HCT116 (cell line): ENCODE data around the gene PVR. TPM values are rescaled to one million over a fixed set of nuclear protein-coding genes. Genes with fewer than 3 reads are reported as not detected.

Experiments used
- ATAC-seq: fragments of 200-7000 bp; cut with Tn5 transposase; 2 replicates; pipeline ENCODE4 v1.9.1; 2020; ENCODE audit warnings: mild to moderate bottlenecking, moderate library complexity
- BruUV-seq: library from RNA; stranded (reverse); fragments of 400-500 nt; replicated peaks from 2 replicates; lab custom pipeline; 2021; lab: Mats Ljungman, UMichigan
- CTCF ChIA-PET: fragments of 300-600 bp; sonication (Branson Sonifier 250); formaldehyde crosslinking; loops from one replicate; lab custom pipeline; 2021; ENCODE audit warnings: antibody characterized with exemption; lab: Charles Lee
- POLR2A ChIA-PET: fragments of 300-600, 350-600 bp; sonication (Branson Sonifier 250); formaldehyde crosslinking; loops from one replicate; lab custom pipeline; 2021; ENCODE audit warnings: antibody characterized with exemption; lab: Charles Lee
- RAD21 ChIA-PET, 2 experiments: fragments of 300-600 bp; sonication (Branson Sonifier 250); formaldehyde crosslinking; loops; one replicate each; lab custom pipeline; 2023; ENCODE audit warnings: low total read pairs in 2 of 2; ENCODE audit not compliant: uncharacterized antibody in 2 of 2, unreplicated experiment in 2 of 2, low non-redundant PET in 1 of 2; lab: Charles Lee
- DNase-seq: peaks from one replicate; pipeline ENCODE4 v3.0.0-alpha.2; 2010; ENCODE audit warnings: low read depth, low spot score
- H2AFZ ChIP-seq: fragments of 200-600 bp; shearing (Covaris generic), sonication (generic); 2 replicates; pipeline ENCODE4 v1.6.1; 2017; ENCODE audit warnings: low read depth, mixed run types, mixed read lengths, antibody characterized with exemption, low read length; ENCODE audit not compliant: poor library complexity, severe bottlenecking
- H3K27ac ChIP-seq: 2 replicates; pipeline ENCODE4 v1.5.1; 2012; ENCODE audit warnings: low read depth, low read length
- H3K27me3 ChIP-seq: fragments of 200-600 bp; sonication (generic); 2 replicates; pipeline ENCODE4 v1.6.1; 2016; ENCODE audit warnings: mixed run types, low read length, mixed read lengths; ENCODE audit not compliant: insufficient read depth
- H3K36me3 ChIP-seq, 2 experiments: fragments of 200-500 bp in 1 of 2; fragments of 200-600 bp in 1 of 2; sonication (Bioruptor generic) in 1 of 2; sonication (generic) in 1 of 2; 2 replicates each; pipeline versions ENCODE4 v1.5.1 to v1.6.1; 2014 to 2016; ENCODE audit warnings: low read length in 2 of 2, inconsistent platforms in 1 of 2, mixed read lengths in 1 of 2, mixed run types in 1 of 2; ENCODE audit not compliant: insufficient read depth in 2 of 2, control insufficient read depth in 1 of 2
- H3K4me1 ChIP-seq, 2 experiments: fragments of 200-600 bp in 1 of 2; sonication (generic) in 1 of 2; 2 replicates each; pipeline versions ENCODE4 v1.5.1 to v1.6.1; 2012 to 2017; ENCODE audit warnings: low read length in 2 of 2, inconsistent platforms in 1 of 2, mild to moderate bottlenecking in 1 of 2, mixed read lengths in 1 of 2, mixed run types in 1 of 2, moderate library complexity in 1 of 2; ENCODE audit not compliant: insufficient read depth in 2 of 2, control insufficient read depth in 1 of 2
- H3K4me2 ChIP-seq: fragments of 200-600 bp; sonication (generic); 2 replicates; pipeline ENCODE4 v1.6.1; 2017; ENCODE audit warnings: mixed run types, low read length, mixed read lengths
- H3K4me3 ChIP-seq, 2 experiments: fragments of 200-600 bp in 1 of 2; sonication (generic) in 1 of 2; replicated peaks in 1 of 2; 2 replicates each; pipeline ENCODE4 v1.5.1; 2011 to 2016; ENCODE audit warnings: low read length in 2 of 2, control low read depth in 1 of 2, low read depth in 1 of 2, mild to moderate bottlenecking in 1 of 2, mixed read lengths in 1 of 2, mixed run types in 1 of 2
- H3K79me2 ChIP-seq: fragments of 200-600 bp; sonication (generic); 2 replicates; pipeline ENCODE4 v1.6.1; 2017; ENCODE audit warnings: mild to moderate bottlenecking, mixed run types, low read length, moderate library complexity, mixed read lengths; ENCODE audit not compliant: insufficient read depth
- H3K9ac ChIP-seq: fragments of 200-600 bp; sonication (generic); 2 replicates; pipeline ENCODE4 v1.6.1; 2016; ENCODE audit warnings: low read length, mixed read lengths
- H3K9me2 ChIP-seq: fragments of 200-600 bp; sonication (generic), shearing (Covaris generic); 2 replicates; pipeline ENCODE4 v1.6.1; 2017; ENCODE audit warnings: mixed run types, mild to moderate bottlenecking, moderate library complexity; ENCODE audit not compliant: insufficient read depth
- H3K9me3 ChIP-seq, 2 experiments: fragments of 200-500 bp in 1 of 2; fragments of 200-600 bp in 1 of 2; sonication (Bioruptor generic) in 1 of 2; sonication (generic) in 1 of 2; 2 replicates each; pipeline ENCODE4 v1.6.1; 2014 to 2017; ENCODE audit warnings: low read length in 2 of 2, mixed read lengths in 2 of 2, inconsistent platforms in 1 of 2, low read depth in 1 of 2, mild to moderate bottlenecking in 1 of 2, mixed run types in 1 of 2, moderate library complexity in 1 of 2; ENCODE audit not compliant: control insufficient read depth in 1 of 2, insufficient read depth in 1 of 2
- H4K20me1 ChIP-seq: fragments of 200-600 bp; sonication (generic), shearing (Covaris generic); 2 replicates; pipeline ENCODE4 v1.6.1; 2017; ENCODE audit warnings: mixed run types, mild to moderate bottlenecking, moderate library complexity; ENCODE audit not compliant: insufficient read depth
- CBX3 ChIP-seq: IDR thresholded peaks from 2 replicates; pipeline ENCODE4 v1.6.1; 2012; ENCODE audit warnings: low read depth
- CEBPB ChIP-seq: IDR thresholded peaks from 2 replicates; pipeline ENCODE4 v1.6.1; 2012; ENCODE audit warnings: low read depth
- CTCF ChIP-seq, 3 experiments: fragments of 200-600 bp in 1 of 3; sonication (generic) in 1 of 3; IDR thresholded peaks in 2 of 3; conservative IDR thresholded peaks in 1 of 3; 2 replicates each; pipeline ENCODE4 v1.5.1; 2012 to 2017; ENCODE audit warnings: low read depth in 2 of 3, low read length in 2 of 3, antibody characterized with exemption in 1 of 3, borderline replicate concordance in 1 of 3, control low read depth in 1 of 3, mild to moderate bottlenecking in 1 of 3, mixed read lengths in 1 of 3, mixed run types in 1 of 3, moderate library complexity in 1 of 3; ENCODE audit not compliant: insufficient read depth in 1 of 3
- EGR1 ChIP-seq: IDR thresholded peaks from 2 replicates; pipeline ENCODE4 v1.6.1; 2012; ENCODE audit warnings: low read depth
- ELF1 ChIP-seq: IDR thresholded peaks from 2 replicates; pipeline ENCODE4 v1.6.1; 2012; ENCODE audit warnings: low read depth, borderline replicate concordance
- EZH2 ChIP-seq: fragments of 200-600 bp; sonication (generic); IDR thresholded peaks from 2 replicates; pipeline ENCODE4 v1.6.1; 2017; ENCODE audit warnings: antibody characterized with exemption, mixed run types
- EZH2phosphoT487 ChIP-seq: fragments of 200-600 bp; IDR thresholded peaks from 2 replicates; pipeline ENCODE4 v1.6.1; 2018; ENCODE audit warnings: antibody characterized with exemption, borderline replicate concordance
- FOSL1 ChIP-seq: IDR thresholded peaks from 2 replicates; pipeline ENCODE4 v1.6.1; 2012; ENCODE audit warnings: low read depth
- JUND ChIP-seq: IDR thresholded peaks from 2 replicates; pipeline ENCODE4 v1.6.1; 2012
- POLR2A ChIP-seq: IDR thresholded peaks from 2 replicates; pipeline ENCODE4 v1.7.0; 2011; ENCODE audit warnings: borderline replicate concordance; ENCODE audit not compliant: insufficient read depth, insufficient read length; ENCODE audit errors: extremely low read depth
- RAD21 ChIP-seq: IDR thresholded peaks from 2 replicates; pipeline ENCODE4 v1.6.1; 2012; ENCODE audit warnings: low read depth, mild to moderate bottlenecking
- SIN3A ChIP-seq: IDR thresholded peaks from 2 replicates; pipeline ENCODE4 v1.6.1; 2012; ENCODE audit warnings: low read depth
- SRF ChIP-seq: IDR thresholded peaks from 2 replicates; pipeline ENCODE4 v1.6.1; 2012; ENCODE audit warnings: low read depth
- TCF7L2 ChIP-seq: IDR thresholded peaks from 2 replicates; pipeline ENCODE4 v1.7.0; 2011; ENCODE audit warnings: borderline replicate concordance, inconsistent platforms; ENCODE audit not compliant: insufficient read depth, insufficient read length; ENCODE audit errors: extremely low read depth
- YY1 ChIP-seq: IDR thresholded peaks from 2 replicates; pipeline ENCODE4 v1.6.1; 2011; ENCODE audit warnings: low read length, low read depth, moderate library complexity, mild to moderate bottlenecking; ENCODE audit not compliant: insufficient replicate concordance; ENCODE audit errors: extremely low read depth
- ZFX ChIP-seq: fragments of 450-650 bp; IDR thresholded peaks from 2 replicates; pipeline ENCODE4 v1.6.1; 2017
- ZNF274 ChIP-seq: fragments of 200-500 bp; sonication (Bioruptor generic); IDR thresholded peaks from 2 replicates; pipeline ENCODE4 v1.6.1; 2014; ENCODE audit warnings: mild to moderate bottlenecking, low read depth, low read length, inconsistent platforms
- intact Hi-C: fragments of 100-400 bp; cut with micrococcal nuclease; formaldehyde crosslinking; loops from 2 replicates; pipeline ENCODE4 v1.10.0; 2022
- total RNA-seq: library from RNA; stranded (reverse); gene quantifications from one replicate; pipeline ENCODE4 v1.2.1, GENCODE V29; 2021; ENCODE audit not compliant: unreplicated experiment
- TF ChIP-seq, protein P1 (sequence below): IDR thresholded peaks from 2 replicates; pipeline ENCODE4 v1.6.1; 2012
- TF ChIP-seq, protein P2 (sequence below): IDR thresholded peaks from 2 replicates; pipeline ENCODE4 v1.6.1; 2011; ENCODE audit warnings: mild to moderate bottlenecking, low read length, moderate library complexity; ENCODE audit not compliant: insufficient replicate concordance; ENCODE audit errors: extremely low read depth

PVR gene
- total RNA-seq, 1 experiment from 2014 or later, result 62.0 TPM

DNA sequence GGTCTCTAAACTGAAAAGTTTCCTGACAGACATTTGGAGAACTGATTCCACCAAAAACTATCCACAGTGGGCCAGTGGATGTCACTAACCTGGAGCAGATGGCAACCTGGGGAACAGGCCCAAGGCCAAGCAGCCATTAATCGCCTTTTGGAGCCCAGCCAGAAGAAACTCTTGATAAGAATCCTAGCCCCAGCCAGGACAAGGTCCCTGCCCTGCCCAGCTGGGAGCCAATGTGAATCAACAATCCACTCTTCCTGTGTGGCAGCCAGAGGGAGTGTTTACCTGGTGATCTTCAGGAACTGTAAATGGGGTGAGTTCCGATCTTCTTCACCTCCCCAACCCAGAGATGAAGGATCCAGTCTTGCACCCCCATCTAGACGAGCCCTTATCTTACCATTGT is 44.8 kb upstream of the PVR start:
- ChIA-PET CTCF (interaction anchor here (1.1 kb wide), 1 partner anchor 16 kb away, joined by 4 read pairs; no protein-coding TSS in a partner anchor), POLR2A (no interaction called here), RAD21 (no interaction called here)
- Histone ChIP-seq H3K4me3 (no peak overlapping the region), H3K4me2 (no peak overlapping the region), H3K27ac (no peak overlapping the region), H3K27me3 (no peaks in the 10 kb centered on the region), H3K9ac (no peak overlapping the region), H2AFZ (no peak overlapping the region), H3K9me3 (no peaks in the 10 kb centered on the region), H4K20me1 (no peaks in the 10 kb centered on the region), H3K4me1 (peaks cover 0 to 15% of the 10 kb centered on the region in 2 experiments; a peak in 2 of 4 replicates), H3K79me2 (no peaks in the 10 kb centered on the region), H3K36me3 (no peaks in the 10 kb centered on the region), H3K9me2 (no peaks in the 10 kb centered on the region)
- DNase-seq (no peak), ATAC-seq (no peak)
- TF ChIP-seq CEBPB, result no peak
- TF ChIP-seq JUND, result no peak
- TF ChIP-seq SIN3A, result no peak
- TF ChIP-seq ELF1, result no peak
- no peak for TF ChIP-seq EZH2phosphoT487
- no peak for TF ChIP-seq RAD21
- TF ChIP-seq, protein P1, sequence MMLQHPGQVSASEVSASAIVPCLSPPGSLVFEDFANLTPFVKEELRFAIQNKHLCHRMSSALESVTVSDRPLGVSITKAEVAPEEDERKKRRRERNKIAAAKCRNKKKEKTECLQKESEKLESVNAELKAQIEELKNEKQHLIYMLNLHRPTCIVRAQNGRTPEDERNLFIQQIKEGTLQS, result no peak
- no peak for TF ChIP-seq YY1
- TF ChIP-seq CBX3, result no peak
- TF ChIP-seq EZH2, result no peak
- no peak for TF ChIP-seq ZFX
- no peak for TF ChIP-seq TCF7L2
- TF ChIP-seq ZNF274, result no peak
- no peak for TF ChIP-seq SRF
- TF ChIP-seq FOSL1, result no peak
- TF ChIP-seq, protein P2, sequence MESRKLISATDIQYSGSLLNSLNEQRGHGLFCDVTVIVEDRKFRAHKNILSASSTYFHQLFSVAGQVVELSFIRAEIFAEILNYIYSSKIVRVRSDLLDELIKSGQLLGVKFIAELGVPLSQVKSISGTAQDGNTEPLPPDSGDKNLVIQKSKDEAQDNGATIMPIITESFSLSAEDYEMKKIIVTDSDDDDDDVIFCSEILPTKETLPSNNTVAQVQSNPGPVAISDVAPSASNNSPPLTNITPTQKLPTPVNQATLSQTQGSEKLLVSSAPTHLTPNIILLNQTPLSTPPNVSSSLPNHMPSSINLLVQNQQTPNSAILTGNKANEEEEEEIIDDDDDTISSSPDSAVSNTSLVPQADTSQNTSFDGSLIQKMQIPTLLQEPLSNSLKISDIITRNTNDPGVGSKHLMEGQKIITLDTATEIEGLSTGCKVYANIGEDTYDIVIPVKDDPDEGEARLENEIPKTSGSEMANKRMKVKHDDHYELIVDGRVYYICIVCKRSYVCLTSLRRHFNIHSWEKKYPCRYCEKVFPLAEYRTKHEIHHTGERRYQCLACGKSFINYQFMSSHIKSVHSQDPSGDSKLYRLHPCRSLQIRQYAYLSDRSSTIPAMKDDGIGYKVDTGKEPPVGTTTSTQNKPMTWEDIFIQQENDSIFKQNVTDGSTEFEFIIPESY, result no peak
- TF ChIP-seq EGR1, result no peak
- TF ChIP-seq CTCF (IDR thresholded peaks at IDR 0.05 in 2 of 3, conservative IDR thresholded peaks at IDR 0.05 in 1 of 3; ENCODE audit: borderline replicate concordance in 1 of 3, insufficient read depth in 1 of 3, low read depth in 2 of 3, low read length in 2 of 3), result no peak
- TF ChIP-seq POLR2A, result no peak
- no TSS peak for BruUV-seq
- intact Hi-C loops, result no loop called here
